Transverse colon (tissue), 4 donors: Measurements from ENCODE around the gene RGS6.
"Not testable (repeated sequence)": the region's sequence is repeated elsewhere in the genome, so short reads cannot be mapped to it uniquely, and the experiment has no call there.

Source experiments
- POLR2AphosphoS5 ChIP-seq, 3 donors: sonication (generic); formaldehyde crosslinking; IDR thresholded peaks; one replicate each; pipeline ENCODE4 v1.6.1; 2016; ENCODE audit warnings: antibody characterized with exemption in 3 of 3
- TF ChIP-seq, protein P1 (sequence below), 5 experiments: fragments of 200-600 bp in 3 of 5; fragments of 450-650 bp in 2 of 5; sonication (generic) in 3 of 5; IDR thresholded peaks; 1 replicate in 2 of 5; 2 replicates in 3 of 5; pipeline ENCODE4 v1.5.1; 2016 to 2017; ENCODE audit warnings: antibody characterized with exemption in 5 of 5, inconsistent platforms in 3 of 5, mild to moderate bottlenecking in 2 of 5, moderate library complexity in 1 of 5

DNA sequence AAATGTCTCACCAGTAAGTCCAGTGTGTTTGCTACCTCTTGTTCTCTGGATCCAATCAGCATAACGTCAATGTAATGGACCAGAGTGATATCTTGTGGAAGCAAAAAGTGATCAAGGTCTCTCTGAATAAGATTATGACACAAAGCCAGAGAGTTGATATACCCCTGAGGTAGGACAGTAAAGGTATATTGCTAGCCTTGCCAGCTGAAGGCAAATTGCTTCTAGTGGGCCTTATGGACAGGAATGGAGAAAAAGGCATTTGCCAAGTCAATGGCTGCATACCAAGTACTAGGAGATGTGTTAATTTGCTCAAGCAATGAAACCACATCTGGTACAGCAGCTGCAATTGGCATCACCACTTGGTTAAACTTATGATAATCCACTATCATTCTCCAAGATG, 7.1 kb downstream of the RGS6 start:
- not testable (repeated sequence) for TF ChIP-seq POLR2AphosphoS5 (IDR thresholded peaks at IDR 0.05)
- TF ChIP-seq, protein P1, sequence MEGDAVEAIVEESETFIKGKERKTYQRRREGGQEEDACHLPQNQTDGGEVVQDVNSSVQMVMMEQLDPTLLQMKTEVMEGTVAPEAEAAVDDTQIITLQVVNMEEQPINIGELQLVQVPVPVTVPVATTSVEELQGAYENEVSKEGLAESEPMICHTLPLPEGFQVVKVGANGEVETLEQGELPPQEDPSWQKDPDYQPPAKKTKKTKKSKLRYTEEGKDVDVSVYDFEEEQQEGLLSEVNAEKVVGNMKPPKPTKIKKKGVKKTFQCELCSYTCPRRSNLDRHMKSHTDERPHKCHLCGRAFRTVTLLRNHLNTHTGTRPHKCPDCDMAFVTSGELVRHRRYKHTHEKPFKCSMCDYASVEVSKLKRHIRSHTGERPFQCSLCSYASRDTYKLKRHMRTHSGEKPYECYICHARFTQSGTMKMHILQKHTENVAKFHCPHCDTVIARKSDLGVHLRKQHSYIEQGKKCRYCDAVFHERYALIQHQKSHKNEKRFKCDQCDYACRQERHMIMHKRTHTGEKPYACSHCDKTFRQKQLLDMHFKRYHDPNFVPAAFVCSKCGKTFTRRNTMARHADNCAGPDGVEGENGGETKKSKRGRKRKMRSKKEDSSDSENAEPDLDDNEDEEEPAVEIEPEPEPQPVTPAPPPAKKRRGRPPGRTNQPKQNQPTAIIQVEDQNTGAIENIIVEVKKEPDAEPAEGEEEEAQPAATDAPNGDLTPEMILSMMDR (IDR thresholded peaks at IDR 0.05), result not testable (repeated sequence)
